Measurements from ENCODE around the gene TMEM232.
A peak's percentile ranks its signal among the peaks of the same experiment; 100 is the strongest.

TMEM232 gene

GRCh38 chr5:110383231-110383630 lies 343.2 kb downstream of the TMEM232 start:
- DNase-seq = no peak

- no peak for DNase-seq
Measured at GRCh38 chr5:110377943-110378342, 348.5 kb downstream of the TMEM232 start.

- DNase-seq = no peak
Measured at GRCh38 chr5:110377361-110377760, 349.1 kb downstream of the TMEM232 start.

- no peak for DNase-seq
Measured at GRCh38 chr5:110376281-110376951, 350.1 kb downstream of the TMEM232 start.

GRCh38 chr5:110371725-110372041 lies 354.8 kb downstream of the TMEM232 start:
- DNase-seq = peak; percentile 60

GRCh38 chr5:110371011-110371724 lies 355.3 kb downstream of the TMEM232 start:
- DNase-seq = no peak

Data from hematopoietic multipotent progenitor cell treated with erythropoietin and hydrocortisone succinate and interleukin-3 and kit ligand, for 6 days (in vitro differentiated cells).